GM12878 (cell line): ENCODE results near the gene GJA5.

ENCODE experiments used
- EZH2 ChIP-seq: IDR thresholded peaks from 2 replicates; pipeline ENCODE4 v1.6.1; 2012; ENCODE audit warnings: low read depth, mild to moderate bottlenecking, control low read depth, inconsistent platforms, low read length, borderline replicate concordance; ENCODE audit not compliant: control insufficient read depth
- TF ChIP-seq, protein P1 (sequence below), 3 experiments: IDR thresholded peaks in 2 of 3; conservative IDR thresholded peaks in 1 of 3; 2 replicates each; pipeline ENCODE4 v1.5.1; 2011; ENCODE audit warnings: low read depth in 3 of 3, low read length in 3 of 3, mild to moderate bottlenecking in 3 of 3, control low read depth in 2 of 3, moderate library complexity in 2 of 3, inconsistent platforms in 1 of 3, mixed read lengths in 1 of 3; ENCODE audit not compliant: control insufficient read depth in 2 of 3, insufficient read depth in 1 of 3; ENCODE audit errors: extremely low read depth in 1 of 3

DNA sequence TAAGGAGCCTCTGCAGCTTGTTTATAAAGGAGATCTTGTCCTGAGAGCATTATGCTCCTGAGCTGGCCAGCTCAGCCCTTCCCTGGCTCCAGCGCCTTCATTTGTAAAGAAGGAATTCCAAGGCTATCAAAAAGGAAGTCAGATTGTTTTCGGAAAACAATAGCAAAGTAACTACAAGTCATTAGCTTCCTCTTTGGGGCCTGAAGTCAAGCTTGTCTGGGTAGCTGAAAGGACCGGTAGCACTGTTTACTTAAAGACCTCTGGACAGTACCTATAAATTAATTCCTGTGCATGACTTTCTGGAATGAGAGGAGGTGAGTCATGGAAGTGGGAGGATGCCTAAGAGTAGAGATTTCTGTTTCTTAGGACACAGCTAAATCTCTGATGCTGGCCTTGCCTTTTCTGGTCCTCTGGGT is 20.7 kb upstream of the GJA5 start:
- TF ChIP-seq EZH2: no peak
- TF ChIP-seq, protein P1, sequence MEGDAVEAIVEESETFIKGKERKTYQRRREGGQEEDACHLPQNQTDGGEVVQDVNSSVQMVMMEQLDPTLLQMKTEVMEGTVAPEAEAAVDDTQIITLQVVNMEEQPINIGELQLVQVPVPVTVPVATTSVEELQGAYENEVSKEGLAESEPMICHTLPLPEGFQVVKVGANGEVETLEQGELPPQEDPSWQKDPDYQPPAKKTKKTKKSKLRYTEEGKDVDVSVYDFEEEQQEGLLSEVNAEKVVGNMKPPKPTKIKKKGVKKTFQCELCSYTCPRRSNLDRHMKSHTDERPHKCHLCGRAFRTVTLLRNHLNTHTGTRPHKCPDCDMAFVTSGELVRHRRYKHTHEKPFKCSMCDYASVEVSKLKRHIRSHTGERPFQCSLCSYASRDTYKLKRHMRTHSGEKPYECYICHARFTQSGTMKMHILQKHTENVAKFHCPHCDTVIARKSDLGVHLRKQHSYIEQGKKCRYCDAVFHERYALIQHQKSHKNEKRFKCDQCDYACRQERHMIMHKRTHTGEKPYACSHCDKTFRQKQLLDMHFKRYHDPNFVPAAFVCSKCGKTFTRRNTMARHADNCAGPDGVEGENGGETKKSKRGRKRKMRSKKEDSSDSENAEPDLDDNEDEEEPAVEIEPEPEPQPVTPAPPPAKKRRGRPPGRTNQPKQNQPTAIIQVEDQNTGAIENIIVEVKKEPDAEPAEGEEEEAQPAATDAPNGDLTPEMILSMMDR (IDR thresholded peaks at IDR 0.05 in 2 of 3, conservative IDR thresholded peaks at IDR 0.05 in 1 of 3; ENCODE audit: control insufficient read depth in 2 of 3, extremely low read depth in 1 of 3, insufficient read depth in 1 of 3, low read depth in 3 of 3, low read length in 3 of 3): no peak
